Measurements from ENCODE around the gene UBE2U.

Gene UBE2U

GRCh38 chr1:64295561-64295960, 92.1 kb downstream of the UBE2U start:
- no peak for DNase-seq

- no peak for DNase-seq
Measured at GRCh38 chr1:64296459-64296858, 93.0 kb downstream of the UBE2U start.

GRCh38 chr1:64302194-64302593, 98.8 kb downstream of the UBE2U start:
- DNase-seq, result no peak

GRCh38 chr1:64302971-64303370, 99.5 kb downstream of the UBE2U start:
- no peak for DNase-seq

- DNase-seq, result no peak
Measured at GRCh38 chr1:64304823-64305222, 101.4 kb downstream of the UBE2U start.

- DNase-seq, result no peak
Measured at GRCh38 chr1:64308866-64309265, 105.4 kb downstream of the UBE2U start.

GRCh38 chr1:64309431-64309831, 106.0 kb downstream of the UBE2U start:
- DNase-seq, result no peak

GRCh38 chr1:64310760-64311159, 107.3 kb downstream of the UBE2U start:
- DNase-seq, result no peak

- no peak for DNase-seq
Measured at GRCh38 chr1:64312431-64312830, 109.0 kb downstream of the UBE2U start.

GRCh38 chr1:64315402-64315801, 112.0 kb downstream of the UBE2U start:
- no peak for DNase-seq
